WTC11 (cell line): ENCODE measurements around the gene TRIM38. TPM values are rescaled to one million over a fixed set of nuclear protein-coding genes. Genes with fewer than 3 reads are reported as not detected.

Source experiments
- ATAC-seq: fragments of 200-7000 bp; cut with Tn5 transposase; 2 replicates; pipeline ENCODE4 v1.10.0; 2021; ENCODE audit warnings: mild to moderate bottlenecking, moderate library complexity
- CTCF ChIA-PET: fragments of 300-600 bp; sonication (Branson Sonifier 250); formaldehyde crosslinking; loops from one replicate; lab custom pipeline; 2021; ENCODE audit warnings: antibody characterized with exemption; lab: Charles Lee
- POLR2A ChIA-PET: fragments of 350-600 bp; sonication (Branson Sonifier 250); formaldehyde crosslinking; loops from one replicate; lab custom pipeline; 2021; ENCODE audit warnings: antibody characterized with exemption; lab: Charles Lee
- DNase-seq: peaks from one replicate; pipeline ENCODE4 v3.0.0; 2021; ENCODE audit warnings: low spot score
- H3K27ac Mint-ChIP-seq: 2 replicates; pipeline ENCODE4 v1.8.0; 2021; ENCODE audit warnings: mixed read lengths
- H3K27me3 Mint-ChIP-seq: 2 replicates; pipeline ENCODE4 v1.8.0; 2021; ENCODE audit warnings: low read depth, mild to moderate bottlenecking, moderate library complexity, mixed read lengths
- H3K36me3 Mint-ChIP-seq: 2 replicates; pipeline ENCODE4 v1.8.0; 2021; ENCODE audit warnings: mixed read lengths
- H3K4me1 Mint-ChIP-seq: 2 replicates; pipeline ENCODE4 v1.8.0; 2022; ENCODE audit warnings: mixed read lengths
- H3K4me3 Mint-ChIP-seq: 2 replicates; pipeline ENCODE4 v1.8.0; 2021; ENCODE audit warnings: mild to moderate bottlenecking, moderate library complexity, mixed read lengths
- H3K9me3 Mint-ChIP-seq: 2 replicates; pipeline ENCODE4 v1.8.0; 2021; ENCODE audit warnings: mixed read lengths
- AR ChIP-seq: fragments of 250-450 bp; sonication (Bioruptor Pico); IDR thresholded peaks from 2 replicates; pipeline ENCODE4 v1.9.0; 2021; ENCODE audit warnings: mild to moderate bottlenecking
- ATF2 ChIP-seq: sonication (generic); formaldehyde crosslinking; IDR thresholded peaks from 2 replicates; pipeline ENCODE4 v1.8.1; 2022; ENCODE audit warnings: low read depth, missing genetic modification reagents, borderline replicate concordance
- CBFB ChIP-seq: sonication (generic); formaldehyde crosslinking; IDR thresholded peaks from 2 replicates; pipeline ENCODE4 v1.8.1; 2022; ENCODE audit warnings: mild to moderate bottlenecking, low read depth, missing genetic modification reagents
- CTCF ChIP-seq: fragments of 200-600 bp; IDR thresholded peaks from 2 replicates; pipeline ENCODE4 v1.8.0; 2022; ENCODE audit warnings: antibody characterized with exemption
- FOXK1 ChIP-seq: sonication (generic); formaldehyde crosslinking; IDR thresholded peaks from 2 replicates; pipeline ENCODE4 v1.8.0; 2022; ENCODE audit warnings: mild to moderate bottlenecking, moderate library complexity, missing genetic modification reagents
- FOXP1 ChIP-seq: sonication (generic); formaldehyde crosslinking; IDR thresholded peaks from 2 replicates; pipeline ENCODE4 v1.8.0; 2022; ENCODE audit warnings: missing genetic modification reagents, mild to moderate bottlenecking, moderate library complexity, borderline replicate concordance
- FOXP4 ChIP-seq: sonication (generic); formaldehyde crosslinking; IDR thresholded peaks from 2 replicates; pipeline ENCODE4 v1.8.0; 2022; ENCODE audit warnings: mild to moderate bottlenecking, missing genetic modification reagents
- GTF2I ChIP-seq: fragments of 250-450 bp; sonication (Bioruptor Pico); conservative IDR thresholded peaks from 2 replicates; pipeline ENCODE4 v1.4.0; 2021; ENCODE audit warnings: mild to moderate bottlenecking
- MLX ChIP-seq: sonication (generic); formaldehyde crosslinking; IDR thresholded peaks from 2 replicates; pipeline ENCODE4 v1.8.1; 2023; ENCODE audit warnings: mild to moderate bottlenecking, missing genetic modification reagents, moderate library complexity
- MXD4 ChIP-seq: fragments of 250-450 bp; sonication (Bioruptor Pico); IDR thresholded peaks from 2 replicates; pipeline ENCODE4 v1.8.0; 2021; ENCODE audit warnings: mild to moderate bottlenecking, moderate library complexity, borderline replicate concordance
- NR3C1 ChIP-seq: sonication (generic); formaldehyde crosslinking; conservative IDR thresholded peaks from 2 replicates; pipeline ENCODE4 v1.8.1; 2023; ENCODE audit warnings: low read depth, mild to moderate bottlenecking, missing genetic modification reagents
- PRRX2 ChIP-seq: fragments of 250-450 bp; sonication (Bioruptor Pico); IDR thresholded peaks from 2 replicates; pipeline ENCODE4 v1.8.0; 2021; ENCODE audit warnings: mild to moderate bottlenecking
- RELA ChIP-seq: sonication (generic); formaldehyde crosslinking; IDR thresholded peaks from 2 replicates; pipeline ENCODE4 v1.8.1; 2022; ENCODE audit warnings: missing genetic modification reagents, mild to moderate bottlenecking, borderline replicate concordance
- SOX15 ChIP-seq: fragments of 250-450 bp; sonication (Bioruptor Pico); IDR thresholded peaks from 2 replicates; pipeline ENCODE4 v1.9.0; 2021; ENCODE audit warnings: mild to moderate bottlenecking
- USF1 ChIP-seq: sonication (generic); formaldehyde crosslinking; IDR thresholded peaks from 2 replicates; pipeline ENCODE4 v1.8.0; 2022; ENCODE audit warnings: mild to moderate bottlenecking, missing genetic modification reagents
- ZMAT4 ChIP-seq: fragments of 250-450 bp; sonication (Bioruptor Pico); IDR thresholded peaks from 2 replicates; pipeline ENCODE4 v1.9.0; 2021; ENCODE audit warnings: mild to moderate bottlenecking
- ZNF138 ChIP-seq: sonication (generic); formaldehyde crosslinking; conservative IDR thresholded peaks from 2 replicates; pipeline ENCODE4 v1.8.1; 2022; ENCODE audit warnings: mild to moderate bottlenecking, moderate library complexity, missing genetic modification reagents
- ZNF396 ChIP-seq: fragments of 250-450 bp; sonication (Bioruptor Pico); IDR thresholded peaks from 2 replicates; pipeline ENCODE4 v1.8.0; 2021; ENCODE audit warnings: mild to moderate bottlenecking, moderate library complexity, borderline replicate concordance
- ZNF671 ChIP-seq: fragments of 250-450 bp; sonication (Bioruptor Pico); IDR thresholded peaks from 2 replicates; pipeline ENCODE4 v1.8.0; 2021; ENCODE audit warnings: mild to moderate bottlenecking
- ZSCAN18 ChIP-seq: fragments of 250-450 bp; sonication (Bioruptor Pico); IDR thresholded peaks from 2 replicates; pipeline ENCODE4 v2.1.2; 2022; ENCODE audit warnings: mild to moderate bottlenecking, moderate library complexity
- total RNA-seq: library from RNA; stranded (reverse); gene quantifications from 3 replicates; pipeline ENCODE4 v1.2.3, GENCODE V29; 2021

The TRIM38 gene
- total RNA-seq, 1 experiment from 2014 or later = 1.6 TPM

GRCh38 chr6:25972128-25972527 lies 9.5 kb downstream of the TRIM38 start (continued):
- no peak for TF ChIP-seq MLX (CRISPR knock-in tag)
- TF ChIP-seq GTF2I (CRISPR knock-in tag) = no peak
- no peak for TF ChIP-seq ZNF138 (CRISPR knock-in tag)
- no peak for TF ChIP-seq PRRX2 (CRISPR knock-in tag)

- TF ChIP-seq USF1 (CRISPR knock-in tag) (no peak), SOX15 (CRISPR knock-in tag) (no peak), GTF2I (CRISPR knock-in tag) (no peak), CBFB (CRISPR knock-in tag) (no peak), FOXK1 (CRISPR knock-in tag) (no peak), NR3C1 (CRISPR knock-in tag) (no peak), FOXP1 (no peak), ZSCAN18 (CRISPR knock-in tag) (no peak)
- Mint-ChIP-seq H3K4me3 (no peak overlapping the region), H3K9me3 (no peaks in the 10 kb centered on the region), H3K36me3 (peaks cover 15% of the 10 kb centered on the region), H3K4me1 (peaks cover 3% of the 10 kb centered on the region; the same call in 1 of the 2 replicates), H3K27me3 (peaks cover 10% of the 10 kb centered on the region), H3K27ac (no peak overlapping the region)
- CTCF ChIA-PET = interaction anchor here (0.8 kb wide), 1 partner anchor 20 kb away, joined by 3 read pairs; no protein-coding TSS in a partner anchor
- no peak for DNase-seq
- no peak for ATAC-seq
- POLR2A ChIA-PET = interaction anchor here (0.7 kb wide), 1 partner anchor 14 kb away, joined by 4 read pairs; no protein-coding TSS in a partner anchor
Measured at GRCh38 chr6:25972902-25973301, 10.3 kb downstream of the TRIM38 start.

- Mint-ChIP-seq H3K4me1 (peaks cover 3% of the 10 kb centered on the region; the same call in 1 of the 2 replicates), H3K4me3 (no peak overlapping the region), H3K36me3 (peaks cover 8% of the 10 kb centered on the region), H3K27me3 (no peaks in the 10 kb centered on the region), H3K27ac (no peak overlapping the region), H3K9me3 (no peaks in the 10 kb centered on the region)
- no peak for DNase-seq
- no peak for ATAC-seq
- ChIA-PET POLR2A (no interaction called here), CTCF (no interaction called here)
- TF ChIP-seq ATF2 (CRISPR knock-in tag) (no peak), AR (no peak), MXD4 (no peak), ZNF396 (CRISPR knock-in tag) (no peak), ZNF671 (CRISPR knock-in tag) (no peak), CTCF (no peak), RELA (CRISPR knock-in tag) (no peak), FOXP4 (CRISPR knock-in tag) (no peak), ZMAT4 (no peak), SOX15 (CRISPR knock-in tag) (no peak)
Measured at GRCh38 chr6:25973923-25974555, 11.4 kb downstream of the TRIM38 start.
